Endodermal cell (in vitro differentiated cells): Measurements from ENCODE around the gene TRAF7. TPM values are rescaled to one million over a fixed set of nuclear protein-coding genes. Genes with fewer than 3 reads are reported as not detected.

Experiments used
- DNase-seq: peaks from one replicate; pipeline ENCODE4 v3.0.0-alpha.2; 2017
- H3K27ac ChIP-seq: 2 replicates; pipeline ENCODE4 v1.5.1; 2013; ENCODE audit warnings: mild to moderate bottlenecking, low read depth, low read length, moderate library complexity
- H3K27me3 ChIP-seq: 2 replicates; pipeline ENCODE4 v1.6.1; 2013; ENCODE audit warnings: mild to moderate bottlenecking, low read length, moderate library complexity; ENCODE audit not compliant: insufficient read depth, control insufficient read depth, poor library complexity, severe bottlenecking
- H3K36me3 ChIP-seq: 2 replicates; pipeline ENCODE4 v1.7.0; 2013; ENCODE audit warnings: mild to moderate bottlenecking, low read length, moderate library complexity; ENCODE audit not compliant: control insufficient read depth, insufficient read depth
- H3K4me1 ChIP-seq: one replicate; pipeline ENCODE4 v1.7.0; 2013; ENCODE audit warnings: low read length; ENCODE audit not compliant: control insufficient read depth, insufficient read depth
- H3K4me3 ChIP-seq: 2 replicates; pipeline ENCODE4 v1.5.1; 2013; ENCODE audit warnings: mild to moderate bottlenecking, low read length, moderate library complexity
- H3K9ac ChIP-seq: 2 replicates; pipeline ENCODE4 v1.6.1; 2013; ENCODE audit warnings: mild to moderate bottlenecking, low read length, moderate library complexity; ENCODE audit not compliant: poor library complexity, severe bottlenecking; ENCODE audit errors: extremely low read depth
- H3K9me3 ChIP-seq: 2 replicates; pipeline ENCODE4 v1.6.1; 2013; ENCODE audit warnings: mild to moderate bottlenecking, low read length, moderate library complexity; ENCODE audit not compliant: control insufficient read depth
- H3K27ac Mint-ChIP-seq: 2 replicates; pipeline ENCODE4 v1.8.0; 2020; ENCODE audit warnings: mixed read lengths
- H3K27me3 Mint-ChIP-seq: 2 replicates; pipeline ENCODE4 v1.8.0; 2021; ENCODE audit warnings: mild to moderate bottlenecking, mixed read lengths; ENCODE audit not compliant: insufficient read depth
- H3K36me3 Mint-ChIP-seq: 2 replicates; pipeline ENCODE4 v1.8.0; 2020; ENCODE audit warnings: low read depth, mixed read lengths
- H3K4me1 Mint-ChIP-seq: 2 replicates; pipeline ENCODE4 v1.8.0; 2020; ENCODE audit warnings: mixed read lengths
- H3K4me3 Mint-ChIP-seq: 2 replicates; pipeline ENCODE4 v1.8.0; 2020; ENCODE audit warnings: mild to moderate bottlenecking, moderate library complexity, mixed read lengths
- H3K9me3 Mint-ChIP-seq: 2 replicates; pipeline ENCODE4 v1.8.0; 2020; ENCODE audit warnings: mild to moderate bottlenecking, mixed read lengths
- CTCF ChIP-seq: fragments of 200-600 bp; sonication (generic); conservative IDR thresholded peaks from 2 replicates; pipeline ENCODE4 v1.5.0; 2021; ENCODE audit warnings: antibody characterized with exemption, mild to moderate bottlenecking
- WGBS, 2 experiments: methylation state at CpG; one replicate each; pipeline versions ENCODE4 v1.1.5 to v1.1.7; 2013; ENCODE audit warnings: missing lambda C conversion rate in 2 of 2, mixed read lengths in 1 of 2; ENCODE audit not compliant: insufficient coverage in 1 of 2, insufficient read length in 1 of 2; 5-methylcytosine and 5-hydroxymethylcytosine counted together
- total RNA-seq, 2 donors: library from RNA; stranded (reverse); fragmentation: NEBNext Ultra II Directional in 1 of 2; extraction: Animal tissue kit (Norgen Biotek cat#: 25700) in 1 of 2; gene quantifications; 2 replicates in 1 of 2; 3 replicates in 1 of 2; pipeline ENCODE4 v1.2.1, GENCODE V29; 2021

The TRAF7 gene
- total RNA-seq, 2 donors from 2014 or later = 108 to 110 TPM

- Histone ChIP-seq H3K36me3 (peaks cover 9% of the 10 kb centered on the region), H3K27ac (no peak overlapping the region), H3K9me3 (no peaks in the 10 kb centered on the region), H3K4me3 (no peak overlapping the region), H3K4me1 (no peaks in the 10 kb centered on the region), H3K9ac (no peak overlapping the region), H3K27me3 (no peaks in the 10 kb centered on the region)
- no peaks in the 10 kb centered on the region for H3K27me3 Mint-ChIP-seq
- 95 to 96% methylated on average over 20 to 21 of the region's 21 CpGs for WGBS, 2 experiments
- peaks cover 28% of the 10 kb centered on the region for H3K36me3 Mint-ChIP-seq
- no peak overlapping the region for H3K27ac Mint-ChIP-seq
- no peaks in the 10 kb centered on the region for H3K4me1 Mint-ChIP-seq
- TF ChIP-seq CTCF = no peak
- H3K4me3 Mint-ChIP-seq = no peak overlapping the region
- no peak for DNase-seq
- H3K9me3 Mint-ChIP-seq = no peaks in the 10 kb centered on the region
Measured at GRCh38 chr16:2174396-2175131, 19.0 kb downstream of the TRAF7 start.

GRCh38 chr16:2175454-2175853 is 19.9 kb downstream of the TRAF7 start:
- peaks cover 9% of the 10 kb centered on the region for H3K36me3 ChIP-seq
- Mint-ChIP-seq H3K36me3 (peaks cover 28% of the 10 kb centered on the region), H3K27me3 (no peaks in the 10 kb centered on the region), H3K4me1 (no peaks in the 10 kb centered on the region), H3K27ac (no peak overlapping the region), H3K9me3 (no peaks in the 10 kb centered on the region), H3K4me3 (no peak overlapping the region)
- H3K27me3 ChIP-seq = no peaks in the 10 kb centered on the region
- no peak overlapping the region for H3K9ac ChIP-seq
- no peaks in the 10 kb centered on the region for H3K4me1 ChIP-seq
- no peak for DNase-seq
- 95 to 96% methylated on average over 9 to 10 of the region's 10 CpGs for WGBS, 2 experiments
- no peak for TF ChIP-seq CTCF
- H3K9me3 ChIP-seq = no peaks in the 10 kb centered on the region
- H3K27ac ChIP-seq = no peak overlapping the region
- H3K4me3 ChIP-seq = no peak overlapping the region

- H3K4me3 Mint-ChIP-seq = no peak overlapping the region
- Histone ChIP-seq H3K4me1 (no peaks in the 10 kb centered on the region), H3K27me3 (no peaks in the 10 kb centered on the region), H3K4me3 (no peak overlapping the region), H3K27ac (no peak overlapping the region), H3K36me3 (peaks cover 9% of the 10 kb centered on the region), H3K9ac (no peak overlapping the region), H3K9me3 (no peaks in the 10 kb centered on the region)
- no peak for DNase-seq
- H3K27ac Mint-ChIP-seq = no peak overlapping the region
- H3K27me3 Mint-ChIP-seq = no peaks in the 10 kb centered on the region
- TF ChIP-seq CTCF = no peak
- peaks cover 28% of the 10 kb centered on the region for H3K36me3 Mint-ChIP-seq
- WGBS, 2 experiments = 96 to 99% methylated on average over 23 of the region's 23 CpGs
- H3K9me3 Mint-ChIP-seq = no peaks in the 10 kb centered on the region
- H3K4me1 Mint-ChIP-seq = no peaks in the 10 kb centered on the region
Measured at GRCh38 chr16:2176047-2176446, 20.5 kb downstream of the TRAF7 start.
